ENCODE results near the gene SPCS3. TPM values are rescaled to one million over a fixed set of nuclear protein-coding genes. Genes with fewer than 3 reads are reported as not detected.

SPCS3 gene
- total and polyA plus RNA-seq, 2 experiments from 2014 or later: 62.5 to 79.9 TPM

GRCh38 chr4:176334066-176334465, 14.3 kb downstream of the SPCS3 start:
- Mint-ChIP-seq H3K4me3 (no peak overlapping the region), H3K36me3 (ENCODE audit: low read depth) (peaks cover 17% of the 10 kb centered on the region), H3K9me3 (no peaks in the 10 kb centered on the region), H3K27me3 (ENCODE audit: insufficient read depth, low read depth, poor library complexity) (peaks cover 3% of the 10 kb centered on the region), H3K4me1 (peaks cover 8% of the 10 kb centered on the region), H3K27ac (no peak overlapping the region)
- Histone ChIP-seq H3K4me3 (no peak overlapping the region), H3K27ac (ENCODE audit: low read depth) (no peak overlapping the region), H2AFZ (no peak overlapping the region), H3K79me2 (replicated peaks; ENCODE audit: insufficient read depth) (peaks cover 14% of the 10 kb centered on the region), H3K36me3 (ENCODE audit: insufficient read depth) (no peaks in the 10 kb centered on the region; the same call in 1 of the 2 replicates), H4K20me1 (replicated peaks; ENCODE audit: insufficient read depth) (no peaks in the 10 kb centered on the region; the same call in 1 of the 2 replicates), H3K4me1 (ENCODE audit: insufficient read depth) (no peaks in the 10 kb centered on the region), H3F3A (replicated peaks; ENCODE audit: low read depth) (no peaks in the 10 kb centered on the region), H3K9me2 (ENCODE audit: insufficient read depth) (no peaks in the 10 kb centered on the region), H3K27me3 (ENCODE audit: insufficient read depth) (no peaks in the 10 kb centered on the region), H3K4me2 (no peak overlapping the region)
- DNase-seq (ENCODE audit: low spot score) (no peak), ATAC-seq (no peak)
- TF ChIP-seq CTCF (conservative IDR thresholded peaks at IDR 0.05; ENCODE audit: low read depth in 2 of 2) (no peak), REST (IDR thresholded peaks at IDR 0.05; ENCODE audit: unreplicated experiment) (no peak), ZNF331 (CRISPR knock-in tag; IDR thresholded peaks at IDR 0.05; ENCODE audit: low read depth) (no peak), ETS1 (IDR thresholded peaks at IDR 0.05) (no peak), EZH2 (IDR thresholded peaks at IDR 0.05; ENCODE audit: low read depth, unreplicated experiment) (no peak), POLR2AphosphoS5 (IDR thresholded peaks at IDR 0.05; ENCODE audit: low read depth) (no peak), CREB1 (CRISPR knock-in tag; IDR thresholded peaks at IDR 0.05; ENCODE audit: low read depth) (no peak)

DNA sequence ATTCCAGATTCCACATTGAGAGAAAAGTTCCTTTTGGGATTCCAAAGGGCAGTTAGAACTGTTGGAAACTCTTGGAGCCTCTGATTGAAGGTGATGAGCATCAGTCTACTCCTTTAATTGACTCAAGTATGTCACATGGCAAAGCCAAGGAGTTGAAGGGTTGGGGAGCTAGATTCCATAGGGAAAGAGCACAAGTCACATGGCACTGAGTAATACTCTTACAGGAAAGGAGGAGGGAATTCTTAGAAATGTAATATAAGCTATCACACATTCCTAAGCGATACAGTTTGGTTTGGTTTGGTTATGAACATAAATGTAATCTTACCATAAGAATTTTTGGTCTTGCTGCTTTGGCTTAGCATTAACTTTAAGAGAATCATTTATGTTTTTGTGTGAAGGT, 15.7 kb downstream of the SPCS3 start:
- Histone ChIP-seq H3K36me3 (ENCODE audit: insufficient read depth) (no peaks in the 10 kb centered on the region), H3K4me3 (no peak overlapping the region), H3K9me2 (ENCODE audit: insufficient read depth) (no peaks in the 10 kb centered on the region), H3K27ac (ENCODE audit: low read depth) (no peak overlapping the region), H3F3A (replicated peaks; ENCODE audit: low read depth) (no peaks in the 10 kb centered on the region), H2AFZ (no peak overlapping the region), H3K4me2 (no peak overlapping the region), H3K79me2 (replicated peaks; ENCODE audit: insufficient read depth) (0 out of 2 replicates have a peak, but pooled peaks cover 4% of the 10 kb centered on the region), H3K4me1 (ENCODE audit: insufficient read depth) (no peaks in the 10 kb centered on the region), H3K27me3 (ENCODE audit: insufficient read depth) (no peaks in the 10 kb centered on the region), H4K20me1 (replicated peaks; ENCODE audit: insufficient read depth) (no peaks in the 10 kb centered on the region)
- Mint-ChIP-seq H3K9me3 (no peaks in the 10 kb centered on the region), H3K27me3 (ENCODE audit: insufficient read depth, low read depth, poor library complexity) (peaks cover 3% of the 10 kb centered on the region), H3K4me3 (no peak overlapping the region), H3K36me3 (ENCODE audit: low read depth) (peaks cover 13% of the 10 kb centered on the region), H3K27ac (no peak overlapping the region), H3K4me1 (peaks cover 14% of the 10 kb centered on the region)
- ATAC-seq (no peak), DNase-seq (ENCODE audit: low spot score) (no peak)
- TF ChIP-seq EZH2 (IDR thresholded peaks at IDR 0.05; ENCODE audit: low read depth, unreplicated experiment) (no peak), JUNB (IDR thresholded peaks at IDR 0.05; ENCODE audit: unreplicated experiment) (no peak), REST (IDR thresholded peaks at IDR 0.05; ENCODE audit: unreplicated experiment) (no peak), STAT1 (IDR thresholded peaks at IDR 0.05; ENCODE audit: unreplicated experiment) (no peak), CTCF (conservative IDR thresholded peaks at IDR 0.05; ENCODE audit: low read depth in 2 of 2) (no peak), EZH2phosphoT487 (IDR thresholded peaks at IDR 0.05; ENCODE audit: unreplicated experiment) (no peak)

All from GM23338 (cell line).